ENCODE measurements around the gene MICALL1.
"Not testable (repeated sequence)": the region's sequence is repeated elsewhere in the genome, so short reads cannot be mapped to it uniquely, and the experiment has no call there.

The MICALL1 gene

DNA sequence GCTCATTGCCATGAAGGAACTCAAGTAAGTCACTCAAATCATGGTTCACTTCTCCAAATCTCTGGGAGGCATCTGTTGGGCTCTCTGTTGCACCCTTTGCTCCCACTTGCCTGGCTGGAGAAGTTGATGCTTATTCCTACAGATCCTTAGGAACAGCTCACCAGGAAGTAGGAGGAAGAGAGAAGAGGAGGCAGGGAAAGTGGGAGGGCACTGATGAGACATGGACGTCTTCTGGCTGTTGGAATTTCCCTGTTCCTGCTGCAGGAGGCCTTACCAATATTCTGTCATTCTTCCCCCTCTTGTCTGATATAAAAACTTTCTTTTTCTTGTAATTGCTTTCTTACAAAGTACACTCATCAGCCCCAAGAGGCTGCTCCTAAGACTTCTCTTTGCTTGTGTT lies 61.0 kb downstream of the MICALL1 start:
- no peak for DNase-seq

DNA sequence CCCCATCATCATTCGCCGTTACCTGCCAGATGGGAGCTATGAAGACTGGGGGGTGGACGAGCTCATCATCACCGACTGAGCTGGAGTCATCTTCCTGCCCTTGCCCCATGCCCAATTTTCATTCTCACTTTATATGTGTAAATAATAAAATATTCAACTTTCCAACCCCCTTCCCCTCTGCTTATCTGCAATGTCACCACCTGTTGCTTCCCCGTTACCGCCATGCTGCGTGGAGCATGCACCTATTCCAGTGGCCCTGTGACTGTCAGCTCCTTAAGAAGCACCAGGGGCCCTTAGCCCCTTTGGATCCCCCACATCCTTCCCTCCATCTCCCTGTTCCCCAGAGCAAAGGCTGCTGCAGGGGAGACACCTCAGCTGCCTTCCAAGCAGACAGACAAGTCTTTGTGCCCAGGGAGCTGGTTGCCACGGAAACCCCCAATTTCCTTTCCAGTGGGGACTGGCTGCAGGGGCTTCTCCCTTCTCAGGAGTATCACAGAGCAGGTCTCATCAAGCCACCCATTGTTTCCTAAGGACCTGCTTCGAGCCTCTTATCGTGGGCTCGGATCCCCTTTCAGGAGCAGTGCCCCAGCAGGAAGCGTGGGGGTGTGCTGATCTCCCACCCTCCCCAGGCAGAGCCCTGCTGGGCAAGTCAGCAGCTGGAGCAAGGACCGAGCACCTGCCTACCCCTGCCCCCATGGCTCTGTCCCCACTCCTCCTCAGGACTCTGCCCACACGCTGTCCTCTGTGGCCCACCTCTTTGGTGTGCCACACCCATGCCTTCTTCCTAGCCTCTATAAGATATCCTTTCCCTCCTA lies 61.7 kb downstream of the MICALL1 start:
- DNase-seq = no peak

DNA sequence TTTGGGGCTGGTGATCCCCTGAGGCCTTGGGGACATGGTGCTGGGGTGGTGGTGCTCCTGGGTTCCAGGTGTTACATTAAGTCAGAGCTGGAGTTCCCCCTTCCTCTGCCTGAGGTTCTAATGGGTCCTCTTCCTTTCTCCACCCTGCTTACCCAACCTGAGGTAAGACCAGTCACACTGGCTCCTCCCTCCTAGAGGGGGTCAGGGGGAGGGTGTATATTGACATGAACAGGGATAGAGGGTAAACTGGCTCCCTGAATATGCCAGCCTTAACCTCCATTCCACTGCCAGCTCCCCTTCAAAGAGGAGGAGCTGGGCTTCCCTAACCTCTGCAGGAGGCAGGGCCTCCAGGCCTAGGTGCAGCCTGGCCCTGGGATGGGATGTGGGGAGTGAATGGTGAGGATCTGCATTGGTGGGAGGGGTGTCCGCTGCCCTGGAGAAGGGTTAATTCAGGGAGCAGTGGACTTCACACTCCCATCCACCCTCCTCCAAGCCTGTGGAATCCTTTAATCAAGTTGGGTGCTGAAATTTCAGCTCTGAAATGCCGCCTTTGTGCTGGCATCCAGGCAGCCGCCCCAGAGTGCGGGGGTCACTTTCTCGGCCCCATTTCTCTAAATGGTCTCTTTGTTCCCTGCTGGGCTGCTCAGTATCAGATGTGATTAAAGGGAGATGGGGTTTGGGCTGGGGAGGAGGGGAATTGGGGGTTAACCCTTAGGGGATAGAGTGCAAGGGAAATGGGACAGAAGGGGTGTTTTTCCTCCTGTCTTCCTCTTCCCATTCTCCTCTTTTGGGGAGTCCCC lies 62.6 kb downstream of the MICALL1 start:
- no peak for DNase-seq

DNA sequence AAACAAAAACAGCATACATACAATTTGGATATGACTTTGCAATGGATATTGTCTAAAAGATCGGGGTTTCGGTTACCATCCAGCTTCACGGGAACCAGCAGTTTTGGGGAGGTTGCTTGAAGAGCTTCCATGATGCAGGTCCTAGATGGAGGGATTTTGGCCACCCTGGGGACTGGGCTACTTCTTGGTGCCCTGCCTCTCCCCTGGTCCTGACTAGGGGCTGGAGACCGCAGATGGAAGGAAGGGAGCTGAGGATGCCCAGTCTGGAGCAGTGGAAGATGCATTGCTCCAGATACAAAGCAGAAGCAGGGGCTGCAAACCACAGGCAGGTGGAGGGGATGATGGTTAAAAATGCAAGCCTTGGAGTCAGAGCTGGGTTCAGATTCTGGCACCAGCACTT lies 64.8 kb downstream of the MICALL1 start:
- no peak for DNase-seq

DNA sequence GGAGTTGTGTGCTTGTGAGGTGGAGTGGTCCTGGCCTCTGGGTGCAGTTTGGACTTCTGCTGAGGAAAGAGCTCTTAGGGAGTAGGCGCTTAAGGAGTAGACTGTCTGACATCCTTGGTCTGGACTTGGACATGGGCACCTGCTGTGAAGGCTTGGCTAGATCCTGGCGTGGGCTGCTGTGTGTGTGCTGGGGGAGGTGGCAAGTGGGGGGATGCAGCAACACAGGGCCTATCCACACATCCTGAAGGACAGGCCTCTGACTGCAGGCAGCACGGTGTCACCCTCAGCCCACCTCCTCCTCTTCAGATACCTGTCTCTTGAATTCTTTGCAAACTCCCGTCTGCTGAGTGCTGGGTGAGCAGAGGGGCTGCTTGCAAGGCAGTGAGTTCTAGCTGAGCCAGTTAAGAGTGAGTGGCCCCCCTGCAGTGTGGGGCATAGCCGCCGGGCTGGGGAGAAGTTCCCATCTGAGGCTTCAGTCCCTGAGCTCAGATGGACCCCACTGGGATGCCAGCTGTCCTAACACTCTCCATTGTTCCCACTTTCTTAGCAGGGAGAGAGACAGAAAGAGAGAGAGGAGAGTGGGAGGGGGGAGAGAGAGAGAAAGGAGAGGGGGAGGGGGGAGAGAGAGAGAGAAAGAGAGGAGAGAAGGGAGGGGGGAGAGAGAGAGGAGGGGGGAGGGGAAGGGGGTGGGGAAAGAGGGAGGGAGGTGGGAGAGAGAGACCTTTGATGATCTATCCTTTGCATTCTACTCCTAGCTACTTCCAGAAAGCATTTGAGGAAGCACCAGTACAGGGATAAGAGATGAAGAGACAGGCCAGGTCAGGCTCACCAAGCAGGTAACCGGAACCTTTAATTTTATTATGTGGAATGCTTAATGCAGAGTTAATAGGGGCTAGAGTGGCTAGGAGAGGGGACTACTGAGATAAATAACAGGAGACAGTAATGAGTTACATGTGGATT lies 65.7 kb downstream of the MICALL1 start:
- no peak for DNase-seq

DNA sequence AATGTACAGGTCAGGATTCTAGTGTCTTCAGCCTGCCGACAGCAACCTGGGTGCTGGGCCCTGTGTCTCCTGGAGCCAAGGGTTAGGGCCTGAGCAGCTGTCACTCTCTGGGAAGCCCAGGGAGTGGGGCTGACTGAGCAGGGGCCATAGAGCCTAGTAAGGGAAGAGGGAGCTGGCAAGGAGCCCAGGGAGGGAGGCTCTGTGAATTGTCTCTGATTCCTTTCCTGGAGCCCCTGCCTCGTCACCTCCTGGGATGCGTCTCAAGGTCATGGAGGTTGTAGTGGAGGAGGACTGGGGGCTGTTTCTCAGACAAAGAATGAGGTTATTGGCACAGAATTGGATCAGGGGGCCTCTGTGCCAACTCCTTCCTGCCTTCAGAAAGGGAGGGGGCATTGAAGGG lies 66.4 kb downstream of the MICALL1 start:
- DNase-seq = peak; percentile 22

DNA sequence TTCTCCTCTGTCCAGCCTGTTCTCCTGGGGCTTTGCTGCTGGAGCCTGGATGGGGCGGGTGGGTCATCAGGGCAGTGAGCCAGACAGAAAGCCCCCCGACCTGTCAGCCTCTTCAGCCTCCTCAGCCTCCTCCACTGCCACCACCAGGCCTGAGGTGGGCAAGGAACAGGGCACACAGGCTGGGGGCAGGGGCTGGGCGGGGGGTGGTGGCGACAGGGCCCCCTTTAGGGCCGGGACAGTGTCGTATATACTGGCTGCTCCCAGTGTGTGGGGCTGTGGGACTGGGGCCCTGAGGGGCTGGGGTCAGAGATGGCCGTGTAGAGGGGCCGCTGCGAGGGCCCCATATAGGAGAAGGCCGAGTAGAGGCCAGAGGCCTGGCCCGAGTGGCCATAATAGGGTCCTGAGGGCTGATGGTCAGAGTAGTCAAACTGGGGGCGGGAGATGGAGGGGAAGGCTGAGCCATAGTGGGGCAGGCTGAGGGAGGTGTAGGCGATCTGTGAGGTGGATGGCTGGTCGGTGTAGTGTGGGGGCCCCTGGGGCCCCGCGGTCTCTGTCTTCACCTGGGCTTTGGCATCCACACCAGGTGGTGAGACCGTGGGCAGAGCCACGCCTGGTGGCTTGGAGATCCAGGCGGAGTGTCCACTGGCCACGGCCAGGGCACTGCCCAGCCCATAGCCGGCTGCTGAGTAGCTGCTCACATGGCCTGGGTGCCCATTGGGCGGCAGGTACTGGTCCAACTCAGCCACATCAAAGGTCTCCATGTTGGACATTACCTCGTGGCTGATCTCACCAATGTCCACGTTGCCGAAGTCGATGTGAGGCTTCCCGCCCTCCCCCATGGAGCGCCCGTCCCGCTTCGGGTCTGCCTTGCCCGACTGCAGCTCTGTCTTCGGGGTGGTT lies 67.4 kb downstream of the MICALL1 start:
- no peak for DNase-seq

DNA sequence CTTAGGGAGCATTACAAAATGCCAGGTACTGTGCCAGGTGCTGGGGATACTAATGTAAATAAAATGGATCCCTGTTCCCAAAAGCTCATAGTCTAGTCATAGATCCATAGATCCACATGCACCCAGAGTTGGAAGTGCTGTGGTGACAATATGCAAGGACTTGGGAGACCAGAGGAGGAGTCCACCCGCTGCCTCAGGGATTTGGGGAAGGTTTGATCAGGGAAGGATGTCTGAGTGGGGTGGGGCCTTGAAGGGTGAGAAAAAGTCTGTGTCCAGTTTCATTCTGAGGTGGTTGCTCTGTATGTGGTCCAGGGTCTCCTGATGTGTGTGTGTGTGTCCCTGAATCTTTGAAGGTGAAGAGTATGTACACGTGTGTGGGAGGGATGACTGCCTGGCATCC lies 69.1 kb downstream of the MICALL1 start:
- no peak for DNase-seq

DNA sequence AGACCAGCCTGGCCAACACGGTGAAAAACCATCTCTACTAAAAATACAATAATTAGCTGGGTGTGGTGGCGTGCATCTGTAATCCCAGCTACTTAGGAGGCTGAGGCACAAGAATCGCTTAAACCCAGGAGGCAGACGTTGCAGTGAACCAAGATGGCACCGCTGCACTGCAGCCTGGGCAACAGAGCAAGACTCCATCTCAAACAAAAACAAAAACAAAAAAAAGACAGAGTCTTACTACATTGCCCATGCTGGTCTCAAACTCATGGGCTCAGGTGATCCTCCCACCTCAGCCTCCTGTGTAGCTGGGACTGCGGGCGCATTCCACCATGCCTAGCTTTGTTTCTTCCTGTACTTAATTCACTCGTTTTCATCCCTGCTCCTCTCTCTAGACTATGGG lies 69.9 kb downstream of the MICALL1 start:
- DNase-seq = not testable (repeated sequence)

DNA sequence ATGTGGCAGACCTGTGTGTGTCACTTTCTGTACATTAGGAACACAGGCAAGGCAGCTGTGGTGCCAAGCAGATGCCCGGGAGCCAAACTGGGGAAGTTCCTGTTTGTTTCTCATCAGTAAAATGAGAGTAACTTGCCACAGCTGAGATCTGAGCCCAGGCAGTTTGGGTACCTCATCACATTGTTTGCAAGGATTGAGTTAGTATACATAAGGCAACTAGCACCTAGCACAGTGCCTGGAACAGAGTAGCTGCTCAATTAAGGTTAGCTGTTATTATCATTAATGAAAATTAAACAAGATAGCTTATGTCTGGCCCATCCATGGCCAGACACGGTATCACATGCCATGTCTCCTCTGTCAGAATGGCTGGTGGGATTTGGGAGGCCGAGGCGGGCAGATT lies 70.5 kb downstream of the MICALL1 start:
- DNase-seq = no peak

DNA sequence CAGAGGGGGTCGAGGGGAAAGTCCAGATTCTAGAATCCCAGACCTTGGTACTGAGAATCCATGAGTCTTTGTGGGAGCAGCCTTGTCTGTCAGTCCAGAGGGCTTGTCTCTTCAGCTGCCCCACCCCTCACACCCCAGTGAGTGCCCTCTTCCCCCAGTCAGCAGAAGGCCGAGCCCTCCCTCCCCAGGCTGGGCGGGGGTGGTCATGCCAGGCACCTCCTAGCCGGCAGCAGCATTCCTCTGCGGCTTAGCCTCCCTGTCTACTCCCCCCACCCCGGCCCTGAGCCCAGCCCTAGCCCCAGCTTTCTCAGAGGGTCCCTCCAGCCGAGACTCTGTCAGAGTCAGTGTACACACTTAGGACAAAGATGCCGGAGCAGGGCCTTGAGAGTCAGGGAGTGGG lies 73.7 kb downstream of the MICALL1 start:
- DNase-seq = no peak

DNA sequence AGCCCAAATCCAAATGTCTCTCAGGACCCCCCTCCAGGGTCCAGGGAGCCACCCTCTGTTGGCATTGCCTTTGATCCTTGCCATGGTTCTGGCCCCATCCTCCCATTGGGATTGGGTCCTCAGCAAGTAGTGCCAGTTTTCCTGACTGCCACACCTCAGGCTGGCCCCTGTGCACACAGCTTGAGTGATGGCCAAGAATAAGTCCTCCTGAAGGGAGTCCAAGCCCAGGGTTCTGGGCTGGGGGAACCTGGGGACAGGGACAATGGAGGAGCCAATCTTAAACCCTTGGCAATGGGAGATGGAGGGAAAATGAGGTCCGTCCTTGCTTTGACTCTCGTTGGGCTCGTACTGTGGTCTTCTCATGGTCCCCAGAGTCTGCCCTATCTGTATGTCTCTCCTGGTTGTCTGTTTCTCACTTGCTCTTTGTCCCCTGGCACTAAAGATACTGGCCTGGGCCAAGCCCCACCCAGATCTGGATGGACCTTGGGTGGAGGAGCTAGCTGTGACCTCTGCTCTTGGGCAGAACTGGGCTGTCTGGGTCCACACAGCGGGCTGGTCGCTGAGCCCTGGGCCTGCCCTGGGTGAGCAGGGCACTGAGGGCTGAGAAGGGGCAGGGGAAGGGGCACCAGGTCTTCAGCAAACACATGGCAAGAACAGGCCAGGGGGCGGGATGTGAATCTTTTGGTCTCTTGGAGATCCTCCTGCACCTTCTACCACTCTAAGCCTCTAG lies 75.3 kb downstream of the MICALL1 start:
- no peak for DNase-seq

DNA sequence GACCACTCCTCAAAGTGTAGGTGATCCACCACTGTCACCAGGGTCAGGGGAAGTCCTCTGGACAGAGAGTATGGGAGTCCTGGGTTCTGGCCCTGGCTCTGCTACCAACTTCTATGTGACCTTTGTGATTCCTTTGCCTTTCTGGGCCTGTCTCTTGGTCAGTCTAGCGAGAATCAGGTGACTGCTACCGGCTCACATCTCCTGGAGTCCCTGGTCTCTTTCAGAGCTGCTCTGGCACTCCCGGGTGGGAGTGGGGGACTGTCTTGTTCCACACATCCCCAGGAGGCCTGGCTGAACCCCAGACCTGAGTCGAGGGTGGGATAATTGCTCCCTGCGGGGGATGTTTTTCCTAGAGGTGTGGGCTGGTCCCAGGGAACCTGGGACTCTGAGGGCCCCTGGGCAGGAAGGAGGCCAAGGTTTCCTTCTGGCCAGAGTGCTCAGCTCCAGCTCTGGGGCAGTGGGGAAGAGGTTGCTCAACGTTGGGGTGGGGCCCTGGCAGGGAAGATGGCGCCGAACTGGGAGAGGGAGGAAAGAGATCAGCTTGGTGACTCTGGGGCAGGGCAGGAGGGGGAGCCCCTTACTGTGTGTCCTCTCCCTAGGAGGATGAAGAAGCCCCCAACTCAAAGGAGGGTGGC lies 76.2 kb downstream of the MICALL1 start:
- no peak for DNase-seq

DNA sequence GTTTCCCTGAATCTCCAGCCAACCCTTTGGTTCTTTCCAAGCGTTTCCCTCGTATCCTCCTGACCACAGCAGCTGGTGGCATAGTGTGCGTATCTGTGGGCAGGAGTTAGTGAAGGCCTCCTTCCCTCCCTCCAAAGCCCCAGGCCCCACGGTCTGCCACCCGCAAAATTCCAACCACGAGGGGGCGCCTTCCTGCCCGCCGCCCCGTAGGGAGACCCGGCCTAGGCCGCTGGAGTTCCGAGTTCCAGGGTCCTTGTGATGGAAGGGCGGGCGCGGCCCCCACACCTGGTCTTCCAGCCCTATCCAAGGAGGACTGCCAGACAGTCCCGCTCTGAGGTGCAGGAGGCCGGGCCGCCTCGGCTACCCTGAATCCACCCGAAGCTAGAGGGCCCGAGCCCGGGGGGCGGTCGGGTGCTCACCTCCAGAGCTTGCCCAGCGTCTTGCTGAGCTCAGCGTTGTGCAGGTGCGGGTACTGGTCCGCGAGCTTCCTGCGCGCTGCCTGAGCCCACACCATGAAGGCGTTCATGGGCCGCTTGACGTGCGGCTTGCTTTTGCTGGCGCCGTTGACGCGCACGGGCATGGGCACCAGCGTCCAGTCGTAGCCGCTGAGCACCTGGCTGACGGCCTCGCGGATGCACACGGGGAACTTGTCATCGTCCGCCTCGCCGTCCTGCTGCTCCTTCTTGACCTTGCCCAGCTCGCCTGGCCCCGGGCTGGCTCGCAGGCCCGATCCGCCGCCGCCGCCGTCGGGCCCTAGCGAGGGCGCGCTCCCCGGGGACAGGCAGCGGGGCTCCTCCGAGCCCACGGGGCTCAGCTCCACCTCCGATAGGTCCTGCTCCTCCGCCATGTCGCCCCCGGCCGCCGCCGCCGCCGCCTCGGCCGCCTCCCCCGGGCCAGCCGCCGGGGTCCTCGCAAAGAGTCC lies 77.1 kb downstream of the MICALL1 start:
- DNase-seq = no peak

DNA sequence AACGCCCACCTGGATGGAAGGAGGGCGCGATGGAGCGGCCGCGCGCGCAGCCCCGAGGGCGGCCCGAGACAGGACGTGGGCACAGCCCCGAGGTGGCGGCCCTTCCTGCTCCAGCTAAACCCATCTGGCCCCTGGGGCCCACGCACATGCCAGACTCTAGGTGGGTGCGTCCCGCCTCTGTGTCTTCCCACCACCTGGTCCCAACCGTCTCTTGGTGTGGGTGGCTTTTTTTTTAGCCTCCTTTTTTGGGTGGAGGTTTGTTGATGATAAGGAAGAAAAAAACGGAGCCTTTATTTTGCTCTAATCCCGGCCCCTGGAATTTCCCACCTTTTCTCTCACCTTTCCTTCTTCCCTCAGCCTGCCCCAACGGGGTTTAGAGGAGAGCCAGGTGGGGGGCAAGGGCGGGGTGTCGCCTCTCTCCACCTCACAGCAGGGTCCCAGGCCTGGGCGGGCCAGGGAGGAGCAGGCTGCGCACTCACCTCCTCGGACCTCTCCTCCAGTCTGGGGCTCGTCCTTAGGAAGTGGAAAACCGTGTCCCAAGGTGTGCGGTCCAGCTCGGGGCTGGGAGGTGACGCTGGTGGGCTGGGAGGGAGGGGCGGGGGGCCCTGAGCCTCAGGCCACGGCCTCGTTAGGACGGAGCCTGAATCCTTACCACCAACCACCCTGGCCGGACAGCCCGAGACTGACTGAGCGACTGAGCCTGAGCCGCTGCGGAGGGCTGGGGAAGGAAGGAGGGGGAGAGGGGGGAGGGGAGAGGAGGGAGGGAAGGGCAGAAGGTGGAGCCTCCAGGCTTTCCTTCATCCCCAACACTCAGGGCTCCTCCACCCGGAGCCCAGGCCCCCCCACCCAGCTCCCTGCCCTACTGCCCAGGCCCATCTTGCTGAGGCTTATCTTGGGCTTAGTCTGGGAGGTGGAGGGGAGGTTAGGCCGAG lies 78.0 kb downstream of the MICALL1 start, which contains the start of gene SOX10:
SOX10 (minus strand) TSS at position 696 of the 932 bp plus-strand sequence. CDS start 771 bp downstream, outside the sequence.
- DNase-seq = no peak

DNA sequence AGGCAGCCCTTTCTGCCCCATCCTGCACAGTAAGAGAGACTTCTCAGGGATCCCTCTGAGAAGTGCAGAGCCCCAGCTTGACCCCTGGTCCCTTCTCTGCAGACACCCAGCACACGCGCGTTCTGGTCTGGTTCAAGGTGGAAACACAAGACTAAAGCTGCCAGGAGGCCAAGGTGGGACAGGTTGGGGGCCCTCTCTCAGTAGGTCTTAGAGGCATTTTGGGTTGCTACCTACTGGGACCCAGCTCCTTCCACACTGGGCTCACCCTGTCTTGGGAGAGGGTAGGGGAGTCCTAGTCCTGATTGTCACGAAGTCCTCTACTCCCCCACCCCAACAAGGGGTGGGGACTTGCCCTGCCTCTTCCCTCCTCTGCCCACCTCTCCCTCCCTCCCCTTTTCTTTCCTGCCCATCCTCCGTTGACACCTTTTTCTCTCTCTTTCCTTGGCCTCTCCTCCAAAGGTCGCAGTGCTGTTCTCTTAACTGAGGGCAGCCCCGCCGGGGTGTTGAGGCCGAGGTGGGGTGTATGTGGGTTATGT lies 79.0 kb downstream of the MICALL1 start:
- no peak for DNase-seq

DNA sequence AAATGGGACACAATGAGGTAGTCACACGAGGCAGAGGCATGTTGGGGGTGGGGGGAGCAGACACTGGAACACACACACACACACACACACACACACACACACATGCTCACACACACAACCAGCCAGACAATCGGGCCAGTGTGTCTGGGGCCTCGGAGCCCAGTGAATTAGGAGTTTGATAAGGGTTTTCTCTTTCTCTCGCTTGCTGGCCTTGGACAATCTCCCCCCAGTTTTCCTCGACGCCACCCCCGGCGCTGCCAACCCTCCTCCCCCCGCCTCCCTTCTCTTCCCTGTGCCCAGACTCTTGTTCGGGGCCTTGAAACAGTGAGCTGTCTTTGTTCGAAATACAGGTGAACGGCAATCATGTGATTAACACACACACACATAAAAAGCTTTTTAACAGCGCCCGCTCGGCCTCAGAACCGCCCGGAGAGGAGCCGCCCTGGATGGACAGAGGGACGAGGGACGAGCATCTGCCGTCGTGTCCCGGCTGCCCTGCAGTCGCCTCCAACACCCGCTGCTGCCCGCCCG lies 79.7 kb downstream of the MICALL1 start:
- DNase-seq = no peak

DNA sequence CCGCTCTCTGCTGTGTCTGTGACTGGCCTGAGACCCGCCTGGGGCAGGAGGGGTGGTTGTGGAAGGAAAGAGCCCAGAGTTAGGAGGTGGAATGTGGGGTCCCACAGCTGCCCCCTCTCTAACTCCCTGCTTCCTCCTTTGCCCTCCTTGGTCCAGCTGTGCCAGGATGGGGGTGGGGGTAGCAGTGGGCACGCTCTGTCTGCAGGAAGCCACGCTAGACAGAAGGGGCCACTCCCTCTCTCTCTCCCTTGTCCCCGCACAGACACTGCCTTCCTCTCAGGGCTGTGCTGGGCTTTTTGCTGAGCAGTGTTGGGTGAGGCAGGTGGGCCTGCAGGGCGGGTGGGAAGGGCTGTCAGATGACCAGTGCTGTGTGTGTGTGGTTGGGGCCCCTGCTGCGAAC lies 80.3 kb downstream of the MICALL1 start:
- no peak for DNase-seq
